Measurements from ENCODE around the gene HIBADH. TPM values are rescaled to one million over a fixed set of nuclear protein-coding genes. Genes with fewer than 3 reads are reported as not detected.
A peak's percentile ranks its signal among the peaks of the same experiment; 100 is the strongest.

Gene HIBADH
- total and polyA plus RNA-seq, 7 experiments from 2014 or later, result 8.0 to 46.2 (median 14.7) TPM

- Mint-ChIP-seq H3K4me3 (no peak overlapping the region), H3K4me1 (peaks cover 0 to 6% (median 0%) of the 10 kb centered on the region in 7 donors), H3K27ac (no peak overlapping the region), H3K36me3 (peaks cover 0 to 25% (median 17%) of the 10 kb centered on the region in 5 donors), H3K27me3 (no peaks in the 10 kb centered on the region), H3K9me3 (no peaks in the 10 kb centered on the region)
- intact Hi-C loops (cut with micrococcal nuclease), result no loop called here
- DNase-seq (no peak), ATAC-seq (no peak)
- Histone ChIP-seq H3K4me1 (ENCODE audit: control insufficient read depth in 2 of 2, insufficient read depth in 2 of 2, low read length in 2 of 2) (no peaks in the 10 kb centered on the region), H3K4me3 (ENCODE audit: low read length) (no peak overlapping the region), H3K27me3 (ENCODE audit: control insufficient read depth in 2 of 2, insufficient read depth in 2 of 2, low read length in 2 of 2) (no peaks in the 10 kb centered on the region), H3K27ac (ENCODE audit: low read depth, low read length) (no peak overlapping the region), H3K9me3 (ENCODE audit: control insufficient read depth in 2 of 3, low read length in 3 of 3) (no peaks in the 10 kb centered on the region), H3K36me3 (ENCODE audit: control insufficient read depth in 2 of 3, insufficient read depth in 3 of 3, low read length in 3 of 3) (no peaks in the 10 kb centered on the region)
- ChIA-PET CTCF (no interaction called here), POLR2A (interaction anchor here (0.6 kb wide), 1 partner anchor 830 kb away, joined by 3 read pairs; no protein-coding TSS in a partner anchor)
Measured at GRCh38 chr7:27549606-27550005, 113.1 kb downstream of the HIBADH start.

GRCh38 chr7:27548304-27548703, 114.4 kb downstream of the HIBADH start:
- no peaks in the 10 kb centered on the region for H3K9me3 Mint-ChIP-seq
- ChIA-PET POLR2A (no interaction called here), CTCF (no interaction called here)
- no peak overlapping the region for H3K27ac Mint-ChIP-seq
- DNase-seq, result no peak
- no peak overlapping the region for H3K27ac ChIP-seq (ENCODE audit: low read depth, low read length)
- H3K27me3 Mint-ChIP-seq, result no peaks in the 10 kb centered on the region
- no peaks in the 10 kb centered on the region for H3K4me1 ChIP-seq (ENCODE audit: control insufficient read depth in 2 of 2, insufficient read depth in 2 of 2, low read length in 2 of 2)
- intact Hi-C loops (cut with micrococcal nuclease), result no loop called here
- peaks cover 0 to 33% (median 25%) of the 10 kb centered on the region in 5 donors for H3K36me3 Mint-ChIP-seq
- no peaks in the 10 kb centered on the region for H3K36me3 ChIP-seq (ENCODE audit: control insufficient read depth in 2 of 3, insufficient read depth in 3 of 3, low read length in 3 of 3)
- no peak overlapping the region for H3K4me3 ChIP-seq (ENCODE audit: low read length)
- H3K4me1 Mint-ChIP-seq, result peaks cover 0 to 6% (median 0%) of the 10 kb centered on the region in 7 donors
- no peaks in the 10 kb centered on the region for H3K27me3 ChIP-seq (ENCODE audit: control insufficient read depth in 2 of 2, insufficient read depth in 2 of 2, low read length in 2 of 2)
- no peak for ATAC-seq
- no peaks in the 10 kb centered on the region for H3K9me3 ChIP-seq (ENCODE audit: control insufficient read depth in 2 of 3, low read length in 3 of 3)
- H3K4me3 Mint-ChIP-seq, result no peak overlapping the region

GRCh38 chr7:27547401-27547800, 115.3 kb downstream of the HIBADH start:
- no peak overlapping the region for H3K4me3 ChIP-seq (ENCODE audit: low read length)
- ATAC-seq (no peak), DNase-seq (no peak)
- H3K4me1 Mint-ChIP-seq, result peaks cover 0 to 6% (median 0%) of the 10 kb centered on the region in 7 donors
- peaks cover 0 to 42% (median 34%) of the 10 kb centered on the region in 5 donors for H3K36me3 Mint-ChIP-seq
- ChIA-PET POLR2A (no interaction called here), CTCF (interaction anchor here (0.5 kb wide), 1 partner anchor 373 kb away, joined by 8 read pairs; no protein-coding TSS in a partner anchor)
- no peaks in the 10 kb centered on the region for H3K9me3 ChIP-seq (ENCODE audit: control insufficient read depth in 2 of 3, low read length in 3 of 3)
- intact Hi-C loops (cut with micrococcal nuclease), result no loop called here
- H3K4me3 Mint-ChIP-seq, result no peak overlapping the region
- no peaks in the 10 kb centered on the region for H3K27me3 ChIP-seq (ENCODE audit: control insufficient read depth in 2 of 2, insufficient read depth in 2 of 2, low read length in 2 of 2)
- peaks cover 0 to 4% (median under 1%) of the 10 kb centered on the region in 3 experiments for H3K36me3 ChIP-seq (ENCODE audit: control insufficient read depth in 2 of 3, insufficient read depth in 3 of 3, low read length in 3 of 3)
- H3K27me3 Mint-ChIP-seq, result no peaks in the 10 kb centered on the region
- H3K27ac Mint-ChIP-seq, result no peak overlapping the region
- H3K4me1 ChIP-seq (ENCODE audit: control insufficient read depth in 2 of 2, insufficient read depth in 2 of 2, low read length in 2 of 2), result no peaks in the 10 kb centered on the region
- peaks cover 0 to 6% (median 0%) of the 10 kb centered on the region in 11 donors for H3K9me3 Mint-ChIP-seq
- H3K27ac ChIP-seq (ENCODE audit: low read depth, low read length), result no peak overlapping the region

- Mint-ChIP-seq H3K4me1 (peaks cover 0 to 6% (median 0%) of the 10 kb centered on the region in 7 donors), H3K27me3 (no peaks in the 10 kb centered on the region), H3K36me3 (peaks cover 3 to 50% (median 40%) of the 10 kb centered on the region in 5 donors), H3K4me3 (no peak overlapping the region), H3K9me3 (peaks cover 0 to 6% (median 0%) of the 10 kb centered on the region in 11 donors), H3K27ac (peak overlapping the region in 1 of 9 donors; percentile 4)
- Histone ChIP-seq H3K36me3 (ENCODE audit: control insufficient read depth in 2 of 3, insufficient read depth in 3 of 3, low read length in 3 of 3) (peaks cover 0 to 7% (median 4%) of the 10 kb centered on the region in 3 experiments), H3K4me3 (ENCODE audit: low read length) (no peak overlapping the region), H3K27ac (ENCODE audit: low read depth, low read length) (no peak overlapping the region), H3K9me3 (ENCODE audit: control insufficient read depth in 2 of 3, low read length in 3 of 3) (no peaks in the 10 kb centered on the region), H3K27me3 (ENCODE audit: control insufficient read depth in 2 of 2, insufficient read depth in 2 of 2, low read length in 2 of 2) (no peaks in the 10 kb centered on the region), H3K4me1 (ENCODE audit: control insufficient read depth in 2 of 2, insufficient read depth in 2 of 2, low read length in 2 of 2) (no peaks in the 10 kb centered on the region)
- ATAC-seq (no peak), DNase-seq (no peak)
- ChIA-PET CTCF (no interaction called here), POLR2A (no interaction called here)
- intact Hi-C loops (cut with micrococcal nuclease), result no loop called here
Measured at GRCh38 chr7:27546610-27547009, 116.1 kb downstream of the HIBADH start.

GRCh38 chr7:27535795-27536194, 126.9 kb downstream of the HIBADH start:
- Histone ChIP-seq H3K27ac (ENCODE audit: low read depth, low read length) (no peak overlapping the region), H3K4me1 (ENCODE audit: control insufficient read depth in 2 of 2, insufficient read depth in 2 of 2, low read length in 2 of 2) (no peaks in the 10 kb centered on the region), H3K27me3 (ENCODE audit: control insufficient read depth in 2 of 2, insufficient read depth in 2 of 2, low read length in 2 of 2) (no peaks in the 10 kb centered on the region), H3K4me3 (ENCODE audit: low read length) (no peak overlapping the region), H3K36me3 (ENCODE audit: control insufficient read depth in 2 of 3, insufficient read depth in 3 of 3, low read length in 3 of 3) (peaks cover 0 to 8% (median 0%) of the 10 kb centered on the region in 3 experiments), H3K9me3 (ENCODE audit: control insufficient read depth in 2 of 3, low read length in 3 of 3) (no peaks in the 10 kb centered on the region)
- POLR2A ChIA-PET, result no interaction called here
- intact Hi-C loops (cut with micrococcal nuclease), result no loop called here
- H3K27me3 Mint-ChIP-seq, result no peaks in the 10 kb centered on the region
- DNase-seq (no peak), ATAC-seq (no peak)
- H3K4me3 Mint-ChIP-seq, result no peak overlapping the region
- no peak overlapping the region for H3K27ac Mint-ChIP-seq
- no peaks in the 10 kb centered on the region for H3K4me1 Mint-ChIP-seq
- peaks cover 6 to 70% (median 36%) of the 10 kb centered on the region in 5 donors for H3K36me3 Mint-ChIP-seq
- H3K9me3 Mint-ChIP-seq, result peaks cover 0 to 2% (median 0%) of the 10 kb centered on the region in 11 donors
- CTCF ChIA-PET, result no interaction called here

GRCh38 chr7:27533652-27534081, 129.0 kb downstream of the HIBADH start:
- Mint-ChIP-seq H3K27me3 (no peaks in the 10 kb centered on the region), H3K27ac (no peak overlapping the region)

GRCh38 chr7:27532314-27532713, 130.4 kb downstream of the HIBADH start:
- no peaks in the 10 kb centered on the region for H3K4me1 Mint-ChIP-seq
- H3K36me3 ChIP-seq (ENCODE audit: control insufficient read depth in 2 of 3, insufficient read depth in 3 of 3, low read length in 3 of 3), result peaks cover 0 to 15% (median 0%) of the 10 kb centered on the region in 3 experiments

More at GRCh38 chr7:27533652-27534081, 129.0 kb downstream of the HIBADH start:
- POLR2A ChIA-PET, result no interaction called here
- no peaks in the 10 kb centered on the region for H3K4me1 Mint-ChIP-seq
- intact Hi-C loops (cut with micrococcal nuclease), result no loop called here
- Histone ChIP-seq H3K36me3 (ENCODE audit: control insufficient read depth in 2 of 3, insufficient read depth in 3 of 3, low read length in 3 of 3) (peaks cover 0 to 13% (median 0%) of the 10 kb centered on the region in 3 experiments), H3K27ac (ENCODE audit: low read depth, low read length) (no peak overlapping the region), H3K27me3 (ENCODE audit: control insufficient read depth in 2 of 2, insufficient read depth in 2 of 2, low read length in 2 of 2) (no peaks in the 10 kb centered on the region), H3K4me3 (ENCODE audit: low read length) (no peak overlapping the region), H3K9me3 (ENCODE audit: control insufficient read depth in 2 of 3, low read length in 3 of 3) (no peaks in the 10 kb centered on the region), H3K4me1 (ENCODE audit: control insufficient read depth in 2 of 2, insufficient read depth in 2 of 2, low read length in 2 of 2) (no peaks in the 10 kb centered on the region)
- CTCF ChIA-PET, result no interaction called here
- no peak overlapping the region for H3K4me3 Mint-ChIP-seq
- H3K36me3 Mint-ChIP-seq, result peaks cover 6 to 70% (median 36%) of the 10 kb centered on the region in 5 donors
- no peak for DNase-seq
- peaks cover 0 to 3% (median 0%) of the 10 kb centered on the region in 11 donors for H3K9me3 Mint-ChIP-seq
- ATAC-seq, result no peak

More at GRCh38 chr7:27532314-27532713, 130.4 kb downstream of the HIBADH start:
- no peak overlapping the region for H3K27ac Mint-ChIP-seq
- ChIA-PET POLR2A (no interaction called here), CTCF (no interaction called here)
- intact Hi-C loops (cut with micrococcal nuclease), result no loop called here
- H3K36me3 Mint-ChIP-seq, result peaks cover 6 to 67% (median 43%) of the 10 kb centered on the region in 5 donors
- no peak overlapping the region for H3K4me3 ChIP-seq (ENCODE audit: low read length)
- DNase-seq (no peak), ATAC-seq (no peak)
- H3K9me3 ChIP-seq (ENCODE audit: control insufficient read depth in 2 of 3, low read length in 3 of 3), result no peaks in the 10 kb centered on the region
- H3K27me3 ChIP-seq (ENCODE audit: control insufficient read depth in 2 of 2, insufficient read depth in 2 of 2, low read length in 2 of 2), result no peaks in the 10 kb centered on the region
- H3K27ac ChIP-seq (ENCODE audit: low read depth, low read length), result no peak overlapping the region
- H3K4me1 ChIP-seq (ENCODE audit: control insufficient read depth in 2 of 2, insufficient read depth in 2 of 2, low read length in 2 of 2), result no peaks in the 10 kb centered on the region
- H3K4me3 Mint-ChIP-seq, result no peak overlapping the region
- H3K27me3 Mint-ChIP-seq, result no peaks in the 10 kb centered on the region
- H3K9me3 Mint-ChIP-seq, result peaks cover 0 to 3% (median 0%) of the 10 kb centered on the region in 11 donors
